ENCODE data around the gene ETFDH.

ETFDH gene

GRCh38 chr4:158721680-158722079 is 49.6 kb downstream of the ETFDH start:
- H3K27ac ChIP-seq: peak overlapping the region; percentile 92
- no peak for TF ChIP-seq CTCF (conservative IDR thresholded peaks at IDR 0.05)

GRCh38 chr4:158722291-158722916 is 50.3 kb downstream of the ETFDH start:
- H3K27ac ChIP-seq: peak overlapping the region; percentile 92
- TF ChIP-seq CTCF (conservative IDR thresholded peaks at IDR 0.05): no peak

GRCh38 chr4:158722917-158723793 is 51.1 kb downstream of the ETFDH start, which contains the start of gene PPID:
TSS of gene PPID (minus strand) at chr4:158723396. CDS start at chr4:158723288, 108 bp downstream.
- TF ChIP-seq CTCF (conservative IDR thresholded peaks at IDR 0.05): no peak
- H3K27ac ChIP-seq: peak within 1 kb of the TSS; percentile 92

- no peak for TF ChIP-seq CTCF (conservative IDR thresholded peaks at IDR 0.05)
- H3K27ac ChIP-seq: no peak overlapping the region
Measured at GRCh38 chr4:158724637-158725036, 52.5 kb downstream of the ETFDH start.

- no peak overlapping the region for H3K27ac ChIP-seq
- TF ChIP-seq CTCF (conservative IDR thresholded peaks at IDR 0.05): no peak
Measured at GRCh38 chr4:158726633-158727032, 54.5 kb downstream of the ETFDH start.

GRCh38 chr4:158728236-158728635 is 56.1 kb downstream of the ETFDH start:
- H3K27ac ChIP-seq: no peak overlapping the region
- TF ChIP-seq CTCF (conservative IDR thresholded peaks at IDR 0.05): no peak

GRCh38 chr4:158729716-158730559 is 57.8 kb downstream of the ETFDH start:
- no peak overlapping the region for H3K27ac ChIP-seq
- peak; percentile 87 for TF ChIP-seq CTCF (conservative IDR thresholded peaks at IDR 0.05)
